Stimulated activated CD4-positive, alpha-beta T cell treated with anti-CD3 and anti-CD28 coated beads, TNF-alpha, amount 100 ng/mL, for 24 hours (primary cell): ENCODE results near the gene CT47C1.
A peak's percentile ranks its signal among the peaks of the same experiment; 100 is the strongest.

Experiments used
- DNase-seq, 3 experiments: peaks; one replicate each; pipeline ENCODE4 v3.0.0-alpha.2; 2020; ENCODE audit warnings: low read depth in 3 of 3

Gene CT47C1

DNA sequence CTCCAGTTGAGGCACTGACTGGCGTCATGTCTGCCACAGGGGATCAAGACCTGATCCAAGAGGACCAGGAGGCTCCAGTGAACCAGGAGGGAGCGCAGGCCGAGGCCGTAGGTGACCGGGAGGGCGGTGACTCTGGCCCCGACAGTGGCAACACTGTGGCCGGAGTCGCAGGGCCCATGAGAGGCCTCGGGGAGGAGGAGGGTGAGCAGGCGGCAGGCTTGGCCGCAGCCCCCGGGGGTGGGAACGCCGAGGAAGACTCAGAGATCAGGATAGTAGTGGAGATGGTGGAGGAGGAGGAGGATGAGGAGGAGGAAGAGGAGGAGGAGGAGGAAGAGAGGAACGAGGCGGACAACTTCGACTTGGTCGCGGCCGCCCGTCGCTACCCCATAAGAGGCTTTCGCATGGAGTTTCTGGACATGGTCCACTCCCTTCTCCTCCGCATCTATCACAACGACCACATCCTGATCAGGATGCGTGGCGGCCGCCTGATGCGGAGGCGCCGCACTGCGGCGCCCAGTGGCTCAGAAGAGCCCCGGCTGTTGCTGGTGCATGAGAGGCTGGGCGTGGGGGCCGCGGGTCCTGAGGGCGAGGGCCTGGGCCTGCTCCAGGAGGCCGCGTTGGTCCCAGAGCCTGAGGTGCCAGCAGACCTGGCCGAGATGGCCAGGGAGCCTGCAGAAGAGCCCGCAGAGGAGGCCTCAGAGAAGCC lies 560 bp downstream of the CT47C1 start:
- DNase-seq, result no peak

- no peak for DNase-seq
These were observed 1.1 kb downstream of the CT47C1 start for GRCh38 chrX:119073911-119074310.

DNA sequence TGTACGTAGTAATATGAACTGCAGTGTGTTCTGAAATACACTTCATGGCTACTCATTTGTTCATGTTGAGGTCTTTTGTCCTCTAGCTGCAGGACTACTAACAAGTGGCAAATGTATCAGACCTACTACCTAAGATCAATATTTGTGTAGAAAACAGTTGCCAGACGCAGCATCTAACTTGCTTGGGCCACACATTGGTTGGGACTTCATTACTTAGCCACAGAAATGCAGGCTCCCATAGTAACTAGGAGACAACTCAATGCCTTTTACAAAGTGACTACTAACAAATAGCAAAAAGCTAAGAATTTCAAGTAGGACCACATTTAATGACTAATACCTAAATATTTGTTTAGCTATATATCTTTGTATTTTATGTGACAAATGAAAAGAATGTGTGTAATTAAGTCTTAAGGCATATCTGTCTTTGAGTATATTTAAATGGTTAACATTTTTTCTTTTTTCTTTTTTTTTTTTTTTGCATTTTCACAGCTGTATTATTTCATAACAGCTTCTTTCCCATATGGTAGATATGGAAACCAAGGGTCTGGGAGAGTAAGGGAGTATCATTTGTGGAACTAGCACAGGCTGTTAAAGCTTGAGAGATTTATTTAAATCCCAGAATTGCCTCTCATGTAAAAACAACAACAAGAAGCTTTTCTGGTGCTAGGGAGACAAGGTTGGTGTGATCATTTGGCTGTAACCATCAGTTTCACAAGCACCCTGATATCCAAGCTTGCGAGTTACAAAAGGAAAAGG lies 2.7 kb downstream of the CT47C1 start:
- no peak for DNase-seq

GRCh38 chrX:119082278-119082677 lies 9.5 kb downstream of the CT47C1 start:
- no peak for DNase-seq

GRCh38 chrX:119084766-119085165 lies 12.0 kb downstream of the CT47C1 start:
- no peak for DNase-seq

DNA sequence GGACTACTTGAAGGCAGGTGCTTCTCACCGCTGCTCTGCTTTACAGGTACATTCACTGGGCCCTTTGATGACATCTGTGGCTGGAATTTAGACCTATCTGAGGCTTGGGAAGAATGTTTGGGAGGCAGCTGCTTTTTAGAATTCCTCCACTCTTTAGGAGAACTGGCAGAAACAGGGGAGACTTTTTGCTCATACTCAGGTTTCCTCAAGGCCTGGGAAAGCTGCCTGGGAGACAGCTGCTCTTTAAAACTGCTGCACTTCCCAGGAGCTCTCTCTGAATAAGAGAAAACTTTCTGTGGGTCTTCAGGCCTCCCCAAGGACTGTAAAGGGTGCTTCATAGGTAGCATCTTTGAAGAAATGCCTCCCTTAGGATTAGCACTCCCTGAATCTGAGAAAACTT lies 14.3 kb downstream of the CT47C1 start:
- no peak for DNase-seq

- DNase-seq, result no peak
These were observed 16.8 kb downstream of the CT47C1 start for GRCh38 chrX:119089619-119090018.

DNA sequence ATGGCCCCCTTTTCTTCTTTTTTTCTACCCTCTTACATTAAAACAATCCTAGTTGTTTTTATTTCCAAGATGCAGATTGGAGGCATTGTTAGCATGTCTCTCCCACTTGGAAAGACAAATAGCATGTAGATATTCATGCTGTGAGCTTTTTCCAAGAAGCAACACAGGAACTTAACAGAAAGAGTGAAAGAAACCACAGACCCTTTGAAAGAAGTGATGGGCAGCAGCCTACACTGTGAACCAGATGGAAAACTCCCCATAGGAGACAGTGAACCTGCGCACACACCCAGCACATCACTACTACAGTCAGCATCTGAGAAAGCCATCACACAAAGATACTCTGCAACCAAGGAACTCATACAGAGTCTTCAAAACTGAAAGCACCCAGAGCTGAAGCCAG lies 17.8 kb downstream of the CT47C1 start:
- DNase-seq, result no peak

DNA sequence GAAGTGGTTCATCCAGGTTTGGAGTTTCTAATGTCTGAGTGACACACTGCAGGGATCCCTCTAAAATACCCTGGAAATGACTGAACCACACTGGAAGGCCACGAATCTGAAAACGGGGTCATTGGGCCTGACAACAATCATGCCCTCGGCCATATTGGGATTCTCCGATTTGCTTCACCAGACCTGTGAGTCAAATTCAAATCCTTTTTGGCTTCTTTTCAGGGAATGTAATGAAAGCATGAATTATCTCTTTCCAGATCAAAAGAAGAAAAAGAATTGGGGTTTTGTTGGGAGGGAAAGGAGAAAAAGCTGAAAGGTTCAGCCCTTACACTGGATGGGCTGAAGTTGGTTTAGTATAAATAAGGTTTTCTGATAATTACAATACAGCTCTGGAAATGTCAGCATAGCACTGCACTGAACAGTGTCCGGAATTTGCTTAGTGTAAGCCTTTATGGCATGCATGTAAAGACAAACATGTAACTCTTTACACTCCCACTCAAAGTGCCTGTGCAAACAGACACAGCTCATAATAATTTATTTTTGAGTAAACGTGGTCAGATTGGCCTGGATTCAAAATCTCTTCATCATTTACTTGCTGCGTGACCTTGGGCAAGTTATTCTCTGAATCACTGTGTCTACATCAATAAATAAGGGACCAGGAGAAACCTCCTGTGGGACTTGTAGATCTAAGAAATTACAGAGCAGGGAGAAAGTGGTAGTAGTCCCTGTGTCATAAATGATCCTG lies 21.4 kb downstream of the CT47C1 start:
- DNase-seq, result no peak

DNA sequence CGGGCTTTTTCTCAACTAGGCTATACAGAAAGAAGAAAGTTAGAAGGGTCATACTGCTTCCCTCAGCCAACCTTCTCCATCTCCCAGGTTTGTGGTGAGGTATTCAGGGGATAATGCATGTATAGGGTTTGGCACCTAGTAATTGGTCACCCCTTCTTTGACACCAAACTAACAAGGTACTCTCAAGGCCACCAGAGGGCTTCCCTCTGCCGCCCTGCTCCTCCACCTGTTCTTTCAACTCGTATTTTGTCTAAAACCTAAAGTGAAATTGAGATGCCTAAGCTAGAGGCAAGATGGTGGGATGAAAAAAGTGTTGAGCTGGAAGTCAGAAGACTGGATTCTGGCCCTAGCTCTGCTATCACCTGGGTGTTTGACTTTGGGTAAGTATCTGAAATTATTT lies 22.0 kb downstream of the CT47C1 start:
- no peak for DNase-seq

- no peak for DNase-seq
These were observed 23.1 kb downstream of the CT47C1 start for GRCh38 chrX:119095936-119096335.

DNA sequence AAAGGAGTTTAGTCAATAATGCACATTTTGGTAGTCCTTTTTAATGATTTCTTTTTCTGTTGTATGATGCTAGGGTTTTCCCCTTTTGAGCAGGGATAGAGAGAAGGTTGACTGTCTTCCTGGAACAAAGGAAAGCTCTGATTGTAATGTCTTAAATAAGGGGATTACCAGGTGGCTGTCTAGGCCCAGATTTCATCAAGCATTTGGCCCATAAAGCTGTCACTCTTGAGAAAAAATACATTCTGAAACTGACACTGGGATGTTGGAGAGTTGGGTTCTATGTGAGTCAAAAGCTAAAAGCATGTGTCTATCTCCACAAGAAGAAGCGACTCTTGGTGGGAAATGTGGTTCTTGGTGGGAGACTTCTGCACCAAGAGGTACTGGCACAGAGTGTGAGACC lies 28.4 kb downstream of the CT47C1 start:
- DNase-seq, result no peak

GRCh38 chrX:119105826-119106225 lies 33.0 kb downstream of the CT47C1 start:
- no peak for DNase-seq

GRCh38 chrX:119107206-119107605 lies 34.4 kb downstream of the CT47C1 start:
- no peak for DNase-seq

GRCh38 chrX:119118780-119119395 lies 46.1 kb downstream of the CT47C1 start:
- peak; percentile 8 to 42 (median 11) for DNase-seq

GRCh38 chrX:119121341-119121740 lies 48.5 kb downstream of the CT47C1 start:
- no peak for DNase-seq
